Ascending aorta (tissue), 2 donors: ENCODE measurements around the gene NCOA1. TPM values are rescaled to one million over a fixed set of nuclear protein-coding genes. Genes with fewer than 3 reads are reported as not detected.

Experiments used
- DNase-seq, 2 donors: peaks; one replicate each; pipeline ENCODE4 v3.0.0-alpha.2; 2019; ENCODE audit warnings: low spot score in 2 of 2
- H3K27ac ChIP-seq, 2 donors: fragments of 200-600 bp; sonication (generic); one replicate each; pipeline ENCODE4 v1.5.1; 2016 to 2017; ENCODE audit warnings: mild to moderate bottlenecking in 1 of 2
- H3K27me3 ChIP-seq: fragments of 200-600 bp; sonication (generic); one replicate; pipeline ENCODE4 v1.5.1; 2017
- H3K36me3 ChIP-seq, 2 donors: fragments of 200-600 bp; sonication (generic); one replicate each; pipeline ENCODE4 v1.5.1; 2016
- H3K4me1 ChIP-seq, 2 donors: fragments of 200-600 bp; sonication (generic); one replicate each; pipeline ENCODE4 v1.5.1; 2016 to 2017; ENCODE audit warnings: mild to moderate bottlenecking in 1 of 2
- H3K4me3 ChIP-seq, 2 donors: fragments of 200-600 bp; sonication (generic); one replicate each; pipeline ENCODE4 v1.5.1; 2016 to 2017; ENCODE audit warnings: mild to moderate bottlenecking in 1 of 2
- H3K9me3 ChIP-seq, 2 donors: fragments of 200-600 bp; sonication (generic); one replicate each; pipeline ENCODE4 v1.5.1; 2016
- intact Hi-C: fragments of 100-400 bp; cut with DNase I; formaldehyde crosslinking; loops from one replicate; pipeline ENCODE4 v1.15.1; 2023
- total RNA-seq: library from RNA; depleted of rRNA; stranded (reverse); fragments of >200 nt; gene quantifications from one replicate; pipeline ENCODE4 v1.1.0, GENCODE V29; 2016
- TF ChIP-seq, protein P1 (sequence below), 3 experiments: fragments of 200-600 bp in 2 of 3; fragments of 450-650 bp in 1 of 3; sonication (generic) in 2 of 3; IDR thresholded peaks; one replicate each; pipeline ENCODE4 v1.5.1; 2016 to 2019; ENCODE audit warnings: antibody characterized with exemption in 3 of 3, mild to moderate bottlenecking in 1 of 3, moderate library complexity in 1 of 3

NCOA1 gene
- total RNA-seq, 1 donor from 2014 or later = 19.3 TPM

DNA sequence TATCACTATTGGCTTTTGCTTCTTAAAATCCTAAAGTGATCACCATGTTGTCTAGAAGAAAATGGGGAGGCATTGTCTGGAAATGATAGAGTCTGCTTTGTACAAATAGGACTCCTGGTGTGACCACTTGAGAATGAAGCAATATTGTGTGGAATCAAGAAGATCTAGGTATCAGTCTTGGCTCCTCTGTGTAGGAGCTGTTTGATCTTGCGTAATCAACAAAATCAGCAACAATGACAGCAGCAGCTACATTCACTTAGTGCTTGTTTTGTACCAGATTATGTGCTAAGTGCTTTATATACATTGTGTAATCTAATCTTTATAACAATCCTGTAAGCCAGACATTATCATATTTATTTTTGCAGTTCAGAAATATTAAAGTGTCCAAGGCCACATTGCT, 17.8 kb downstream of the NCOA1 start:
- DNase-seq = no peak
- Histone ChIP-seq H3K4me1 (peaks cover 5 to 22% of the 10 kb centered on the region in 2 donors), H3K9me3 (no peaks in the 10 kb centered on the region), H3K27me3 (no peaks in the 10 kb centered on the region), H3K36me3 (no peaks in the 10 kb centered on the region), H3K27ac (no peak overlapping the region), H3K4me3 (no peak overlapping the region)
- intact Hi-C loops = no loop called here
- TF ChIP-seq, protein P1, sequence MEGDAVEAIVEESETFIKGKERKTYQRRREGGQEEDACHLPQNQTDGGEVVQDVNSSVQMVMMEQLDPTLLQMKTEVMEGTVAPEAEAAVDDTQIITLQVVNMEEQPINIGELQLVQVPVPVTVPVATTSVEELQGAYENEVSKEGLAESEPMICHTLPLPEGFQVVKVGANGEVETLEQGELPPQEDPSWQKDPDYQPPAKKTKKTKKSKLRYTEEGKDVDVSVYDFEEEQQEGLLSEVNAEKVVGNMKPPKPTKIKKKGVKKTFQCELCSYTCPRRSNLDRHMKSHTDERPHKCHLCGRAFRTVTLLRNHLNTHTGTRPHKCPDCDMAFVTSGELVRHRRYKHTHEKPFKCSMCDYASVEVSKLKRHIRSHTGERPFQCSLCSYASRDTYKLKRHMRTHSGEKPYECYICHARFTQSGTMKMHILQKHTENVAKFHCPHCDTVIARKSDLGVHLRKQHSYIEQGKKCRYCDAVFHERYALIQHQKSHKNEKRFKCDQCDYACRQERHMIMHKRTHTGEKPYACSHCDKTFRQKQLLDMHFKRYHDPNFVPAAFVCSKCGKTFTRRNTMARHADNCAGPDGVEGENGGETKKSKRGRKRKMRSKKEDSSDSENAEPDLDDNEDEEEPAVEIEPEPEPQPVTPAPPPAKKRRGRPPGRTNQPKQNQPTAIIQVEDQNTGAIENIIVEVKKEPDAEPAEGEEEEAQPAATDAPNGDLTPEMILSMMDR (IDR thresholded peaks at IDR 0.05) = no peak

DNA sequence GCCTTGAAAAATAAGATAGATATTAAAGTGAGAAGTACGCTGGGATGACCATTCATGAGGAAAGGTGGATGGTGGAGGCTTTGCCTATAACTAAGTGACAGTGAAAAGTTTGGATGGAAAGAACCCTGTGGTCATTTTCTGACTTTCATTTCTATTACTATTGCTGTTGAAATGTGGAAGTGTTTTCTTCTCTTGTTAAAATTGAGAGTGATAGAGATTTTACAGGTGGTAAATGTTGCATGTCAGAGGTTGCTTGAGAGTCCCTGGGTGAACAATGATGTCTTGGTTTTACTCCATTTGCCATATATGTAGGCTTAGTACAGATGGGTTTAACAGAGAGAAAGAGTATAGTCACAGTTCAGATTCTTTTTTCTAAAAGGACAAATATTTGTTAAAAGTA, 18.4 kb downstream of the NCOA1 start:
- Histone ChIP-seq H3K27me3 (no peaks in the 10 kb centered on the region), H3K4me3 (no peak overlapping the region), H3K9me3 (no peaks in the 10 kb centered on the region), H3K27ac (no peak overlapping the region), H3K36me3 (no peaks in the 10 kb centered on the region), H3K4me1 (peaks cover 5 to 22% of the 10 kb centered on the region in 2 donors)
- no peak for DNase-seq
- intact Hi-C loops = no loop called here
- TF ChIP-seq, protein P1 (IDR thresholded peaks at IDR 0.05) = no peak

DNA sequence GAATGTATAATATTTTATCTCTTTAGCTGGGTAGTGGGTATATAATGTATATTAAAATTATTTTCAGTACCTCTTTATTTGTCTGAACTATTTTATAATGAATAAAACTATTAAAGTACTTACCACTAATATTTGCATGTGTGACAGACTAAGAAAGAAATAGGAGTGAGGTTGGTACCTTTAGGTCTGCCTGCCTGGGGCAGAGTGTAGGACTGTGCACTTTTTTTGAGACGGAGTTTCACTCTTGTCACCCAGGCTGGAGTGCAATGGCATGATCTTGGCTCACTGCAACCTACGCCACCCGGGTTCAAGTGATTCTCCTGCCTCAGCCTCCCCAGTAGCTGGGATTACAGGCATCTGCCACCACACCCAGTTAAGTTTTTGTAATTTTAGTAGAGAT, 18.8 kb downstream of the NCOA1 start:
- intact Hi-C loops = no loop called here
- Histone ChIP-seq H3K4me1 (peaks cover 5 to 22% of the 10 kb centered on the region in 2 donors), H3K27ac (no peak overlapping the region)

DNA sequence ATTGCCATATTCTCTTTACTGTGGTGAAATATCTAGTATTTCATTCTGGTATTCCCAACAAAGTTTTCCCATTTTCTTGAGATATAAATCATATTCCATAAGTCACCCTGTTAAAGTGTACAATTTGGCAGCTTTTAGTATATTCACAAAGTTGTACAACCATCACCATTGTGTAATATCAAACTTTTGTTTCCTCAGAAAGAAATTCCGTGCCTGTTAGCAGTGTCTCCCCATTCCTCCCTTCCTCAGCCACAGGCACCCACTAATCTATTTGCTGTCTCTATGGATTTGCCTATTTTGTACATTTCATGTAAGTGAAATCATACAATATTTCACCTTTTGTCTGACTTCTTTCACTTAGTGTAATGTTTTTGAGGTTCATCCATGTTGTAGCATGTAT, 19.7 kb downstream of the NCOA1 start:
- TF ChIP-seq, protein P1 (IDR thresholded peaks at IDR 0.05) = no peak

More for the DNA sequence above, 18.8 kb downstream of the NCOA1 start:
- Histone ChIP-seq H3K9me3 (no peaks in the 10 kb centered on the region), H3K27me3 (no peaks in the 10 kb centered on the region), H3K36me3 (no peaks in the 10 kb centered on the region), H3K4me3 (no peak overlapping the region)
- TF ChIP-seq, protein P1 (IDR thresholded peaks at IDR 0.05) = no peak
- no peak for DNase-seq

DNA sequence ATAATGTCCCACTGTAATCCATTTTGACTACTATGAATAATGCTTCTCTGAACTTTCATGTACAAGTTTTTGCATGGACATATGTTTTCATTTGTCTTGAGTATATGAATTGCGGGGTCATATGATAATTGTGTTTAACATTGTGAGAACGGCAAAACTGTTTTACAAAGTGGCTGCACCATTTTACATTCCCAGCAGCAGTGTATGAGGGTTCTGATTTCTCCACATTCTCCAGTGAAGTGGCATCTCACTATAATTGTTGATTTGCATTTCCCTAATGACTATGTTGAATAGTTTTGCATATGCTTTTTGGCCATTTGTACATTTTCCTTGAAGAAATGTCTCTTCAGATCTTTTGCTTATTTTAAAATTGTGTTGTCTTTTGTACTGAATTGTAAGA, 20.1 kb downstream of the NCOA1 start:
- no peaks in the 10 kb centered on the region for H3K9me3 ChIP-seq
- H3K4me3 ChIP-seq = no peak overlapping the region
- intact Hi-C loops = no loop called here
- H3K27me3 ChIP-seq = no peaks in the 10 kb centered on the region
- DNase-seq = no peak
- H3K36me3 ChIP-seq = no peaks in the 10 kb centered on the region
- H3K4me1 ChIP-seq = peaks cover 5 to 24% of the 10 kb centered on the region in 2 donors
- TF ChIP-seq, protein P1 (IDR thresholded peaks at IDR 0.05) = no peak
- H3K27ac ChIP-seq = no peak overlapping the region

More for the DNA sequence above, 19.7 kb downstream of the NCOA1 start:
- Histone ChIP-seq H3K27ac (no peak overlapping the region), H3K27me3 (no peaks in the 10 kb centered on the region), H3K4me1 (peaks cover 5 to 24% of the 10 kb centered on the region in 2 donors), H3K4me3 (no peak overlapping the region), H3K9me3 (no peaks in the 10 kb centered on the region), H3K36me3 (no peaks in the 10 kb centered on the region)
- intact Hi-C loops = no loop called here
- no peak for DNase-seq

DNA sequence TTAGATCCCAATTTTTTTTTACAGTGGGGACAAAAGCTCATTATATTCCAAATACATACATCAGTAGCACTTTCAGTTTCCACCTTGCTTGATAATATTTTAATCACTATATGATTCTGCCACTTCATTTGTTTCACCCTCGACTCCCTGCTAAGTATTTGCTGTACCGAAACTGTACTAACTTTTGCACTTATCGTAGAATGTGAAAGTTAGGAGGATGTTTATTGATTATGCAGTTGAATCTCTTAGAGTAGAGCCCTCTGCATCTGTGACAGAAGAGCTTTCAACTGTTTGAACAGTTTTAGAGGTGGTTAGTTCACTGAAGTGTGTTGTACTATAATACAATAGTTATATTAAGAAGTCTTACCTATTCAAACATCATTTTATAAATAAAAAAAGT, 20.8 kb downstream of the NCOA1 start:
- no peaks in the 10 kb centered on the region for H3K27me3 ChIP-seq
- TF ChIP-seq, protein P1 (IDR thresholded peaks at IDR 0.05) = no peak
- no peaks in the 10 kb centered on the region for H3K36me3 ChIP-seq
- intact Hi-C loops = no loop called here
- H3K4me3 ChIP-seq = no peak overlapping the region
- H3K4me1 ChIP-seq = peaks cover 5 to 24% of the 10 kb centered on the region in 2 donors
- H3K27ac ChIP-seq = no peak overlapping the region
- H3K9me3 ChIP-seq = no peaks in the 10 kb centered on the region
- no peak for DNase-seq
